Sigmoid colon (tissue), 4 donors: ENCODE measurements around the gene LPAR2.

ENCODE experiments used
- CTCF ChIP-seq, 4 experiments: fragments of 450-650 bp in 3 of 4; fragments of 200-600 bp in 1 of 4; IDR thresholded peaks; one replicate each; pipeline ENCODE4 v1.5.1; 2016 to 2019; ENCODE audit warnings: antibody characterized with exemption in 4 of 4, mild to moderate bottlenecking in 3 of 4, moderate library complexity in 2 of 4
- EP300 ChIP-seq, 4 donors: sonication (generic); formaldehyde crosslinking; IDR thresholded peaks; one replicate each; pipeline ENCODE4 v1.6.1; 2017; ENCODE audit warnings: antibody characterized with exemption in 4 of 4
- POLR2A ChIP-seq, 2 donors: fragments of 450-650 bp; IDR thresholded peaks; one replicate each; pipeline ENCODE4 v1.6.1; 2016; ENCODE audit warnings: antibody characterized with exemption in 2 of 2, mild to moderate bottlenecking in 2 of 2, moderate library complexity in 2 of 2
- POLR2AphosphoS5 ChIP-seq, 4 donors: sonication (generic); formaldehyde crosslinking; IDR thresholded peaks; one replicate each; pipeline ENCODE4 v1.6.1; 2017; ENCODE audit warnings: antibody characterized with exemption in 4 of 4

- TF ChIP-seq CTCF (IDR thresholded peaks at IDR 0.05) (no peak), POLR2A (IDR thresholded peaks at IDR 0.05) (no peak), POLR2AphosphoS5 (IDR thresholded peaks at IDR 0.05) (no peak), EP300 (IDR thresholded peaks at IDR 0.05) (no peak)
These were observed 9.1 kb upstream of the LPAR2 start for GRCh38 chr19:19637186-19637522.
